Measurements from ENCODE around the gene BTN1A1. TPM values are rescaled to one million over a fixed set of nuclear protein-coding genes. Genes with fewer than 3 reads are reported as not detected.

BTN1A1 gene
- polyA plus RNA-seq, 2 of the 4 experiments (the other 2 are of a cell fraction), result not detected

DNA sequence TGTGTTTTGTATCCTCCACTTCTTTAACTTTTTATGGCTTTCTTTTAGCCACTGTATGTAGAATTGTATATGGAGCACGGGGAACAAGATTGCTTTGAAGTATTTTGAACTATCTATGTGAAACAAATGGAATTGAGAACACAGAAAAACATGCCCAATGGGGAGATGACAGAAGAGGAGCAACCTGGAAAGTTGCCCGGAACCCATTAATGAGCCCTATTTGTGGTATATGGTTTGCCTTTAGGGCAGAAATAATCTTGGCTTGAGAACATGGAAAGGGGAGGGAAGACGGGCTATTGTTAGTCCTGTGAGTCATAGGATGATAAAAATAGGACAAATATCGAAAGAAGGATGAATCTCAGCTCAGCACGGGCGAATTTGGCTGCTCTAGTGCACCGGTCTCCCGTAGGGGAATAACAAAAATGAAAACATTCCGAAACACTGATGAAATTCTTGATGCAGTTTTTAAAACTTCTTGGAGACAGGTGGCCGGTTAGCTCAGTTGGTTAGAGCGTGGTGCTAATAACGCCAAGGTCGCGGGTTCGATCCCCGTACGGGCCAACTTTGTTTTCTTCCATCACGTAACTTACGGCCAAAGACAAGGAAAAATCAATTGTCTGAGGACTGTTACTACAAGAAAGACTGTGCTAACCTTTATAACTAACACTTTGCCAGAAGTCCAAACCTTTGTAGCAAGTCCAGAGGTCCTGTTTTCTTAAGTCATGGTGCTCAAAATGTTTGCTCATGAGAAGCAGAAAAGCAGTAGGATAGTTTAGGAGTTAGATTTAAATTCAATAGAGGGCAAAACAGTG lies 53.7 kb downstream of the BTN1A1 start:
- H3K4me1 ChIP-seq, result peaks cover 9% of the 10 kb centered on the region; the same call in 2 of the 3 replicates
- H3K4me3 ChIP-seq, result peak overlapping the region; percentile 48
- ATAC-seq (peak; percentile 35 to 58), FAIRE-seq (no peak), DNase-seq (ENCODE audit: low read depth in 1 of 2, low spot score in 1 of 2) (peak in 1 of 2 experiments; percentile 86)
- under 1% methylated on average over 19 of the region's 19 CpGs for WGBS (ENCODE audit: missing lambda C conversion rate)
- H3K4me2 ChIP-seq, result peak overlapping the region; percentile 89
- CTCF ChIA-PET, result interaction anchor here (1.3 to 1.9 kb wide), 3 partner anchors 16 to 212 kb away, joined by 4 to 7 read pairs (median 6); no protein-coding TSS in a partner anchor
- peak overlapping the region; percentile 41 to 81; a peak in 4 of 6 replicates for H3K27ac ChIP-seq
- no peaks in the 10 kb centered on the region for H3K9me3 ChIP-seq
- POLR2A ChIA-PET, result interaction anchor here (0.8 to 1.6 kb wide), 4 partner anchors 16 to 23 kb away, joined by 3 to 7 read pairs (median 4); partner anchors contain the start of gene HMGN4
- TF ChIP-seq JUN (IDR thresholded peaks at IDR 0.05) (no peak), HOXB13 (CRISPR knock-in tag; IDR thresholded peaks at IDR 0.05; ENCODE audit: low read depth) (no peak), CHD2 (IDR thresholded peaks at IDR 0.05; ENCODE audit: low read length, partially characterized antibody) (no peak), CEBPB (IDR thresholded peaks at IDR 0.05) (peak in 1 of 2 experiments; percentile 42; a peak in 1 of 4 replicates), SREBF2 (IDR thresholded peaks at IDR 0.05) (peak; percentile 64), FOSL2 (IDR thresholded peaks at IDR 0.05) (no peak), FOSL2 (CRISPR knock-in tag; IDR thresholded peaks at IDR 0.05) (peak; percentile 52), PHF8 (IDR thresholded peaks at IDR 0.05; ENCODE audit: borderline replicate concordance, low read depth) (0 out of 2 replicates have a peak, but pooled peaks have one; percentile 24), RAD21 (conservative IDR thresholded peaks at IDR 0.05 in 1 of 2, IDR thresholded peaks at IDR 0.05 in 1 of 2) (peak in 1 of 2 experiments; percentile 1; a peak in 1 of 5 replicates)
- TF ChIP-seq, protein P1, sequence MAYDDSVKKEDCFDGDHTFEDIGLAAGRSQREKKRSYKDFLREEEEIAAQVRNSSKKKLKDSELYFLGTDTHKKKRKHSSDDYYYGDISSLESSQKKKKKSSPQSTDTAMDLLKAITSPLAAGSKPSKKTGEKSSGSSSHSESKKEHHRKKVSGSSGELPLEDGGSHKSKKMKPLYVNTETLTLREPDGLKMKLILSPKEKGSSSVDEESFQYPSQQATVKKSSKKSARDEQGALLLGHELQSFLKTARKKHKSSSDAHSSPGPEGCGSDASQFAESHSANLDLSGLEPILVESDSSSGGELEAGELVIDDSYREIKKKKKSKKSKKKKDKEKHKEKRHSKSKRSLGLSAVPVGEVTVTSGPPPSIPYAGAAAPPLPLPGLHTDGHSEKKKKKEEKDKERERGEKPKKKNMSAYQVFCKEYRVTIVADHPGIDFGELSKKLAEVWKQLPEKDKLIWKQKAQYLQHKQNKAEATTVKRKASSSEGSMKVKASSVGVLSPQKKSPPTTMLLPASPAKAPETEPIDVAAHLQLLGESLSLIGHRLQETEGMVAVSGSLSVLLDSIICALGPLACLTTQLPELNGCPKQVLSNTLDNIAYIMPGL (CRISPR knock-in tag; IDR thresholded peaks at IDR 0.05; ENCODE audit: borderline replicate concordance), result peak; percentile 68; the same call in 1 of the 2 replicates

DNA sequence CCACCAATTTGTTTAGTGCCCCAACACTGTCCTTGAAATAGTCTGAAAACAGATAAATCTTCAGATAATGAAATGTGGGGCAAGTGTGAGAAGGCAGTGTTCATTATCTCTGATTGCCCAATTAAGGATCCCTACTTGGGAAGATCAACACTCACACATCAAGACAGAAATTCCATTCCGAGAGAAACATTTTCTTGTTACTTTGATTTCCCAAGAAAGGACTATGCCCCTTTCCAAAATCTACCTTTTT lies 54.3 kb downstream of the BTN1A1 start:
- no peak for TF ChIP-seq HDAC2 (IDR thresholded peaks at IDR 0.05)
- TF ChIP-seq MAFK (IDR thresholded peaks at IDR 0.05; ENCODE audit: partially characterized antibody), result no peak
- TF ChIP-seq, protein P2, sequence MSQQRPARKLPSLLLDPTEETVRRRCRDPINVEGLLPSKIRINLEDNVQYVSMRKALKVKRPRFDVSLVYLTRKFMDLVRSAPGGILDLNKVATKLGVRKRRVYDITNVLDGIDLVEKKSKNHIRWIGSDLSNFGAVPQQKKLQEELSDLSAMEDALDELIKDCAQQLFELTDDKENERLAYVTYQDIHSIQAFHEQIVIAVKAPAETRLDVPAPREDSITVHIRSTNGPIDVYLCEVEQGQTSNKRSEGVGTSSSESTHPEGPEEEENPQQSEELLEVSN (IDR thresholded peaks at IDR 0.05; ENCODE audit: borderline replicate concordance, low read depth), result no peak
- TF ChIP-seq NR3C1 (IDR thresholded peaks at IDR 0.05), result no peak
- no peak for TF ChIP-seq BHLHE40 (IDR thresholded peaks at IDR 0.05; ENCODE audit: low read depth, low read length)
- TF ChIP-seq, protein P1 (CRISPR knock-in tag; IDR thresholded peaks at IDR 0.05; ENCODE audit: borderline replicate concordance), result 0 out of 2 replicates have a peak, but pooled peaks have one; percentile 3
- no peak for TF ChIP-seq RARB (CRISPR knock-in tag; IDR thresholded peaks at IDR 0.05)
- peak overlapping the region; percentile 89 for H3K4me2 ChIP-seq
- peak overlapping the region; percentile 41 to 81; a peak in 5 of 6 replicates for H3K27ac ChIP-seq
- ChIA-PET POLR2A (interaction anchor here (1.0 to 1.6 kb wide), 2 partner anchors 17 kb away, joined by 4 to 7 read pairs; partner anchors contain the start of gene HMGN4), CTCF (interaction anchor here (1.1 to 1.9 kb wide), 4 partner anchors 15 to 213 kb away, joined by 3 to 7 read pairs (median 5); no protein-coding TSS in a partner anchor)
- peak overlapping the region; percentile 48 for H3K4me3 ChIP-seq
- H3K9me3 ChIP-seq, result no peaks in the 10 kb centered on the region
- H3K4me1 ChIP-seq, result peaks cover 9% of the 10 kb centered on the region; the same call in 2 of the 3 replicates
- ATAC-seq, result no peak
- WGBS (ENCODE audit: missing lambda C conversion rate), result 0% methylated on average over 1 of the region's 1 CpG
- FAIRE-seq, result no peak
- no peak for DNase-seq (ENCODE audit: low read depth in 1 of 2, low spot score in 1 of 2)
